ENCODE data around the gene ABLIM1.
A peak's percentile ranks its signal among the peaks of the same experiment; 100 is the strongest.

The ABLIM1 gene

DNA sequence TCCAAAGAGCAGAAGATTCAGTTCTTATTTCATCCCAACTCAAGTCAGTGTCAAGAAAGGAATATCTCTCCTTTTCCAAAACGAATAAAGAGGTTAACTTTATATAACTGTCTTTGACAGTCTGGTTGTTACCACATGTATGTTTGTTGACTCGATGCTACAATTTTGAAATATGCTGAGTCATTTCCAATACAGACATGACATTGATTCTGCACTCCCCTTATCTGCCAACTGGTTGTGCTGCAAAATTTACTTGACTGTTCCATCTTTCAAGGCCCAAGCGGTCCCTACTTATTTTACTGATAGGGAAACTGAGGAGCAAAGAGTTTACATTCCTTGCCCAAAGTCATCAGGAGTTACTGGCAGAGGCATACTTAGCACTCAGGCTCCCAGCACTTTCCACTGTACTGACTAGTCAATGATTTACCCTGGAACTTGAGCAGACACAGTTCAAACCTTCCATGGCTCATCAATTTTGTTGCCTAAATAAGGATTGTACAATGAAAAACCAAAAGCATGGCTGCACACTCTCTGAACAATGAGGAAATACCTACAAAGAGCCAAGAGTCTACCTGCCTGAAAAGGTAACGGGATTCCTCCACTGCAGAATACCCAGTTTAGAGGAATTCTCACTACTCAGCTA, 52.8 kb downstream of the ABLIM1 start:
- TF ChIP-seq, protein P1, sequence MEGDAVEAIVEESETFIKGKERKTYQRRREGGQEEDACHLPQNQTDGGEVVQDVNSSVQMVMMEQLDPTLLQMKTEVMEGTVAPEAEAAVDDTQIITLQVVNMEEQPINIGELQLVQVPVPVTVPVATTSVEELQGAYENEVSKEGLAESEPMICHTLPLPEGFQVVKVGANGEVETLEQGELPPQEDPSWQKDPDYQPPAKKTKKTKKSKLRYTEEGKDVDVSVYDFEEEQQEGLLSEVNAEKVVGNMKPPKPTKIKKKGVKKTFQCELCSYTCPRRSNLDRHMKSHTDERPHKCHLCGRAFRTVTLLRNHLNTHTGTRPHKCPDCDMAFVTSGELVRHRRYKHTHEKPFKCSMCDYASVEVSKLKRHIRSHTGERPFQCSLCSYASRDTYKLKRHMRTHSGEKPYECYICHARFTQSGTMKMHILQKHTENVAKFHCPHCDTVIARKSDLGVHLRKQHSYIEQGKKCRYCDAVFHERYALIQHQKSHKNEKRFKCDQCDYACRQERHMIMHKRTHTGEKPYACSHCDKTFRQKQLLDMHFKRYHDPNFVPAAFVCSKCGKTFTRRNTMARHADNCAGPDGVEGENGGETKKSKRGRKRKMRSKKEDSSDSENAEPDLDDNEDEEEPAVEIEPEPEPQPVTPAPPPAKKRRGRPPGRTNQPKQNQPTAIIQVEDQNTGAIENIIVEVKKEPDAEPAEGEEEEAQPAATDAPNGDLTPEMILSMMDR (IDR thresholded peaks at IDR 0.05) = no peak
- no peak overlapping the region for H3K4me3 ChIP-seq
- H3K27ac ChIP-seq = peak overlapping the region in 1 of 2 donors; percentile 38

DNA sequence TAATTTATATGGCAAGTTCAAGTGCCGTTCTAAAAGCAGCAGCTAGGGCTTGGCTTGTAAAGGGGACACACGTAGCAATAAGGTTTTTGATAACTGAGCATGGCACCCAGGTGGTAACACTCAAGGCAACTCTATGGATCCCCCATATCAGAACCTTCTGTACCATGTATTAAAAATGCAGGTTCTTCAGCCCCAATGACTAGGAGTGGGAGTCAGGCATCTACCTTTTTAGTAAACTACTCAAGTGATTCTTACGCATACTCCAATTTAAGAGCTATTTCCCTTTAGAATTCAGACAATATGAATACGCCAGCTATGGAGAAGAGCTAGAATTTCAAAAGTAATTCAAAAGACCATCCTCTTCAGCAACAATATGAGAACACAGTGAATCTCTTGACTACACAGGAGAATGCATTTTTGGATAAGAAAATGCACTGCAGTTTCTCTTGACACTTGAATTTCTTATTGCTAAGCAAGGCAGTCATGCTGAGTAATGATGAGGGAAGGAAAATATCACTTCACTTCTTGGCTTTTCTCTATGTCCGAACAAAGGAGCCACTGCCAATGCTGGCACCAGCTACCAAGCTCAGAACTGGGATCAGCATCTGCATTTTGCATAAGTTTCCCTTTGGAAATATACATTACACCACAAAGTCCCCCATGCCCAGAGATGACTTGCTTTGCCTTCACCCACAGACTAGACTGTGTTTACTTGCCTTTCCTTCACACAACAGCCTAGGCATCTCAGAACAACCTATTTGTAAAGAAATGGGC, 53.5 kb downstream of the ABLIM1 start:
- Histone ChIP-seq H3K4me3 (no peak overlapping the region), H3K27ac (peak overlapping the region in 1 of 2 donors; percentile 38), H3K9me3 (no peaks in the 10 kb centered on the region), H3K36me3 (no peaks in the 10 kb centered on the region), H3K27me3 (no peaks in the 10 kb centered on the region), H3K4me1 (peaks cover 0 to 10% (median 0%) of the 10 kb centered on the region in 4 donors)
- intact Hi-C loops (cut with DNase I; ENCODE audit: low total_unique reads) = no loop called here
- no peak for DNase-seq
- TF ChIP-seq, protein P1 (IDR thresholded peaks at IDR 0.05) = no peak

More for the DNA sequence above, 52.8 kb downstream of the ABLIM1 start:
- H3K4me1 ChIP-seq = peaks cover 0 to 10% (median 0%) of the 10 kb centered on the region in 4 donors
- no peaks in the 10 kb centered on the region for H3K36me3 ChIP-seq
- H3K27me3 ChIP-seq = no peaks in the 10 kb centered on the region
- H3K9me3 ChIP-seq = no peaks in the 10 kb centered on the region
- no peak for DNase-seq
- intact Hi-C loops (cut with DNase I; ENCODE audit: low total_unique reads) = no loop called here

DNA sequence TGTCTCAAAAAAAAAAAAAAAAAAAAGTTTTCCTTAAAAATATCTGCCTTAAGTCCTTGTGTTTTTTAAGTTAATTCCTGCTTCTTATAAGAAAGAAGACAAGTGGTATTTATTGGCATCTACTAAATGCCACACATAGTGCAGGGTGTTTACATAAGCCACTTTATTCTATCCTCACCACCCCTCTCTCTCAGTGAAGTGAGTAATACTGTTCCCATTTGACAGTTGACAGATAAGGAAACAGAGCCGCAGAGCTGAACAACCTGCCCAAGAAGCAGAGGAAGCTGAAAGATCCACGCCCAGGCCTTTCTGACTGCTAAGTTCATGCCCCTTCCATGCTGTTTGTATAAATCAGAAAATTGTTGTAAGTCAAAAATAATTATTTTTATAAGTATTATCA, 54.1 kb downstream of the ABLIM1 start:
- no peak overlapping the region for H3K4me3 ChIP-seq
- H3K27me3 ChIP-seq = no peaks in the 10 kb centered on the region
- H3K27ac ChIP-seq = peak overlapping the region in 1 of 2 donors; percentile 38
- no peak for DNase-seq
- peaks cover 0 to 10% (median 0%) of the 10 kb centered on the region in 4 donors for H3K4me1 ChIP-seq
- TF ChIP-seq, protein P1 (IDR thresholded peaks at IDR 0.05) = no peak
- H3K36me3 ChIP-seq = no peaks in the 10 kb centered on the region
- H3K9me3 ChIP-seq = no peaks in the 10 kb centered on the region
- intact Hi-C loops (cut with DNase I; ENCODE audit: low total_unique reads) = no loop called here

DNA sequence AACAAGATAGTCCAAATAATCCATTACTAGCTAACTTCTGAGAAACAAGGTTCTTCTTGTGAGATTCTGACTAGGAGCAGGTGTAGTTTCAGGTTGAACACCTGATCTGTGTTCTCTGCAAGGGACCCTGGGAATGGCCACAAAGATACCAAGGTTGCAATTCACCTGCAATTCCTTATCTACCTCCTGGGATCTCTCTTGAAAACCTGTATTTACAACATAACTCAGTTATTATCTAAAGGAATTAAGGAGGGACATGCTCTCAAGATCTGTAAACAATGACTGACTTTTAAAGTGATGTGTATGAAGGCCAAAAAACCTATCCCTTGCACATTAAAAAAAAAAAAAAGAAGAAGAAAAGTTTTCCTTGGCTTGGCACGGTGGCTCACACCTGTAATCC, 54.8 kb downstream of the ABLIM1 start:
- DNase-seq = no peak
- no peaks in the 10 kb centered on the region for H3K36me3 ChIP-seq
- H3K9me3 ChIP-seq = no peaks in the 10 kb centered on the region
- H3K4me1 ChIP-seq = peaks cover 0 to 10% (median 0%) of the 10 kb centered on the region in 4 donors
- no peaks in the 10 kb centered on the region for H3K27me3 ChIP-seq
- no peak overlapping the region for H3K27ac ChIP-seq
- TF ChIP-seq, protein P1 (IDR thresholded peaks at IDR 0.05) = no peak
- H3K4me3 ChIP-seq = no peak overlapping the region
- intact Hi-C loops (cut with DNase I; ENCODE audit: low total_unique reads) = no loop called here

DNA sequence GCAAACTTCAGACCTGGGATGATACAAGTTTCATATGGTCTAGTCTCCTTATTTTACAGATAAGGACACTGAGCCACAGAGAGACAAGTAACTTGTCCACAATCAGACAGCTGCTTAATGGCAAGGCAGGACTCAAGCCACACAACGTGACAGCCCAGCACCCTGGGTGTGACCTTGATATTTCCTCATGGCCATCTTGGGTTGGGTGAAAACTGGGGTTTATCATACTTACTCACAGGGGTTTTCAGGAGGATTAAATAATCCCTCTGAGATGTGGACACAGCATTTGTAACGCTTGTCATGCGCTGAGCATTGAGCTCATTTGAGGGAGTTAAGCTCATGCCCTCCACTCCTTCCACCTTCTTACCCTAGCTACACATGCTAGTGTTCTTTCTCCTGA, 58.0 kb downstream of the ABLIM1 start:
- H3K27ac ChIP-seq = no peak overlapping the region
- no peak for DNase-seq
- peaks cover 0 to 6% (median 0%) of the 10 kb centered on the region in 4 donors for H3K4me1 ChIP-seq
- intact Hi-C loops (cut with DNase I; ENCODE audit: low total_unique reads) = no loop called here
- no peaks in the 10 kb centered on the region for H3K9me3 ChIP-seq
- H3K36me3 ChIP-seq = no peaks in the 10 kb centered on the region
- H3K4me3 ChIP-seq = no peak overlapping the region
- TF ChIP-seq, protein P1 (IDR thresholded peaks at IDR 0.05) = no peak
- H3K27me3 ChIP-seq = no peaks in the 10 kb centered on the region

Data from tibial artery (tissue), 4 donors.